Neural progenitor cell (in vitro differentiated cells): ENCODE measurements around the gene DIAPH2. TPM values are rescaled to one million over a fixed set of nuclear protein-coding genes. Genes with fewer than 3 reads are reported as not detected.

ENCODE experiments used
- DNase-seq: peaks from one replicate; pipeline ENCODE4 v3.0.0-alpha.2; 2016; ENCODE audit warnings: low spot score
- H2AFZ ChIP-seq: fragments of 200-600 bp; sonication (generic); replicated peaks from 2 replicates; pipeline ENCODE4 v1.6.1; 2016; ENCODE audit warnings: antibody characterized with exemption
- H3F3A ChIP-seq: fragments of 200-600 bp; sonication (generic); 2 replicates; pipeline ENCODE4 v1.6.1; 2016; ENCODE audit warnings: antibody characterized with exemption, low read depth
- H3K27ac ChIP-seq: fragments of 200-600 bp; sonication (generic); 2 replicates; pipeline ENCODE4 v1.5.1; 2016; ENCODE audit warnings: mild to moderate bottlenecking
- H3K27me3 ChIP-seq: fragments of 200-600 bp; sonication (generic); 2 replicates; pipeline ENCODE4 v1.6.1; 2016; ENCODE audit warnings: mild to moderate bottlenecking, moderate library complexity
- H3K36me3 ChIP-seq: fragments of 200-600 bp; sonication (generic); 2 replicates; pipeline ENCODE4 v1.5.1; 2016
- H3K4me1 ChIP-seq: fragments of 200-600 bp; sonication (generic); 2 replicates; pipeline ENCODE4 v1.6.1; 2016; ENCODE audit warnings: mixed run types
- H3K4me2 ChIP-seq: fragments of 200-600 bp; sonication (generic); 2 replicates; pipeline ENCODE4 v1.6.1; 2016
- H3K4me3 ChIP-seq: fragments of 200-600 bp; sonication (generic); 2 replicates; pipeline ENCODE4 v1.5.1; 2016
- H3K79me2 ChIP-seq: fragments of 200-600 bp; sonication (generic); 2 replicates; pipeline ENCODE4 v1.6.1; 2016; ENCODE audit warnings: low read depth
- H3K9ac ChIP-seq: fragments of 200-600 bp; sonication (generic); 2 replicates; pipeline ENCODE4 v1.6.1; 2016
- H3K9me3 ChIP-seq: fragments of 200-600 bp; sonication (generic); 2 replicates; pipeline ENCODE4 v1.5.1; 2016; ENCODE audit warnings: low read depth
- H4K20me1 ChIP-seq: fragments of 200-600 bp; sonication (generic); 2 replicates; pipeline ENCODE4 v1.6.1; 2016; ENCODE audit warnings: low read depth
- H3K27ac Mint-ChIP-seq: 3 replicates; pipeline ENCODE4 v1.8.0; 2021; ENCODE audit warnings: mixed read lengths
- H3K27me3 Mint-ChIP-seq: 2 replicates; pipeline ENCODE4 v1.8.0; 2022; ENCODE audit warnings: low read depth, mild to moderate bottlenecking, inconsistent platforms, moderate library complexity, mixed read lengths; ENCODE audit not compliant: insufficient read depth
- H3K36me3 Mint-ChIP-seq: 3 replicates; pipeline ENCODE4 v1.8.0; 2021; ENCODE audit warnings: mixed read lengths
- H3K4me1 Mint-ChIP-seq: 3 replicates; pipeline ENCODE4 v1.8.0; 2021; ENCODE audit warnings: mixed read lengths
- H3K4me3 Mint-ChIP-seq: 3 replicates; pipeline ENCODE4 v1.8.0; 2021; ENCODE audit warnings: mild to moderate bottlenecking, moderate library complexity, mixed read lengths
- H3K9me3 Mint-ChIP-seq: 3 replicates; pipeline ENCODE4 v1.8.0; 2020; ENCODE audit warnings: mixed read lengths
- EZH2 ChIP-seq: fragments of 200-600 bp; sonication (generic); IDR thresholded peaks from 2 replicates; pipeline ENCODE4 v1.6.1; 2017; ENCODE audit warnings: antibody characterized with exemption, mild to moderate bottlenecking, moderate library complexity
- EZH2phosphoT487 ChIP-seq: fragments of 200-600 bp; sonication (generic); IDR thresholded peaks from 2 replicates; pipeline ENCODE4 v1.6.1; 2017; ENCODE audit warnings: antibody characterized with exemption
- total RNA-seq: library from RNA; depleted of rRNA; stranded (reverse); fragments of >200 nt; gene quantifications from 2 replicates; pipeline ENCODE4 v1.2.3, GENCODE V29; 2015; ENCODE audit warnings: low replicate concordance
- TF ChIP-seq, protein P1 (sequence below): fragments of 200-600 bp; sonication (generic); IDR thresholded peaks from 2 replicates; pipeline ENCODE4 v1.5.1; 2017; ENCODE audit warnings: antibody characterized with exemption, mild to moderate bottlenecking

Gene DIAPH2
- total RNA-seq, 1 donor from 2014 or later: 24.0 TPM

DNA sequence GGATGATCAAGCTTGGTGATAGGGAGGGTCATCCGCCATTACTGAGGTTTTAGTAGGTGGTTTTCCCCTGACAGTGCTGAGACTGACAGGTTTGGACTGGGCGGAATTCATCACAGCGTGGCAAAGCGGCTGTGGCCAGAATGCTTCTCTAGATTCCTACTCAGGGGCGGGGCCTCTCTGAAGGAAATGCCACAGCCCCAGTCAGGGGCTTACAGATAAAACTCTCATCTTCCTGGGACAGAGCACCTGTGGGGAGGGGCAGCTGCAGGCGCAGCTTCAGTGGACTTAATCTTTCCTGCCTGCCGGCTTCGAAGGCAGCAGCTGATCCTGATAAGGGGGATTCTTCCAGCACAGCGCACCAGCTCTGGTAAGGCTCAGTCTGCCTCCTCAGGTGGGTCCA is 515.8 kb downstream of the DIAPH2 start:
- H3K27ac Mint-ChIP-seq: no peak overlapping the region
- Histone ChIP-seq H3K9me3 (no peaks in the 10 kb centered on the region), H3K27ac (no peak overlapping the region), H2AFZ (peak overlapping the region; percentile 47), H3K4me2 (peak overlapping the region; percentile 42), H3K4me3 (no peak overlapping the region), H3K9ac (no peak overlapping the region), H3K4me1 (peaks cover 5% of the 10 kb centered on the region), H3F3A (no peaks in the 10 kb centered on the region), H3K27me3 (no peaks in the 10 kb centered on the region), H4K20me1 (no peaks in the 10 kb centered on the region), H3K79me2 (no peaks in the 10 kb centered on the region), H3K36me3 (no peaks in the 10 kb centered on the region)
- peak; percentile 72 for DNase-seq
- TF ChIP-seq, protein P1, sequence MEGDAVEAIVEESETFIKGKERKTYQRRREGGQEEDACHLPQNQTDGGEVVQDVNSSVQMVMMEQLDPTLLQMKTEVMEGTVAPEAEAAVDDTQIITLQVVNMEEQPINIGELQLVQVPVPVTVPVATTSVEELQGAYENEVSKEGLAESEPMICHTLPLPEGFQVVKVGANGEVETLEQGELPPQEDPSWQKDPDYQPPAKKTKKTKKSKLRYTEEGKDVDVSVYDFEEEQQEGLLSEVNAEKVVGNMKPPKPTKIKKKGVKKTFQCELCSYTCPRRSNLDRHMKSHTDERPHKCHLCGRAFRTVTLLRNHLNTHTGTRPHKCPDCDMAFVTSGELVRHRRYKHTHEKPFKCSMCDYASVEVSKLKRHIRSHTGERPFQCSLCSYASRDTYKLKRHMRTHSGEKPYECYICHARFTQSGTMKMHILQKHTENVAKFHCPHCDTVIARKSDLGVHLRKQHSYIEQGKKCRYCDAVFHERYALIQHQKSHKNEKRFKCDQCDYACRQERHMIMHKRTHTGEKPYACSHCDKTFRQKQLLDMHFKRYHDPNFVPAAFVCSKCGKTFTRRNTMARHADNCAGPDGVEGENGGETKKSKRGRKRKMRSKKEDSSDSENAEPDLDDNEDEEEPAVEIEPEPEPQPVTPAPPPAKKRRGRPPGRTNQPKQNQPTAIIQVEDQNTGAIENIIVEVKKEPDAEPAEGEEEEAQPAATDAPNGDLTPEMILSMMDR: no peak
- TF ChIP-seq EZH2 (no peak), EZH2phosphoT487 (no peak)
- no peak overlapping the region for H3K4me3 Mint-ChIP-seq
- no peaks in the 10 kb centered on the region for H3K36me3 Mint-ChIP-seq
- peaks cover 22% of the 10 kb centered on the region for H3K9me3 Mint-ChIP-seq
- peaks cover 3% of the 10 kb centered on the region for H3K27me3 Mint-ChIP-seq
- H3K4me1 Mint-ChIP-seq: peaks cover 4% of the 10 kb centered on the region

DNA sequence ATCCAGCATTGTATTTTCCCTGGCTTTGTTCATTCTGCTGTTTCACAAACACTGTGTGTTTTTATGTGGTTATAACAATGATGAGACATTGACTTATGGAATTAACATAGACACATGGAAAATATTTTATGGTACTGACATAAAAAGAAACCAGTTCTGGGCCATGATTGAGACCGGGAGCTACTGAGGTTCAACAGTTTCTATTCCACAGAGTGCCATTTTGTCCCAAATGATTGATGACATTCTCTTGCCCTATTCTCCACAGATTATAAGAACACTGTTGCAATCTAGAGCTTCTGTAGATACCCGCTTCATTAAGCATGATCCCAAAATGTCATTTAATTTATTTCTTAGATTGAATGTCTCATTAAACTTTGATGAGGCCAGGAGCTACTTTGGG is 525.9 kb downstream of the DIAPH2 start:
- no peaks in the 10 kb centered on the region for H3K36me3 ChIP-seq
- H3K27ac ChIP-seq: no peak overlapping the region
- no peaks in the 10 kb centered on the region for H3K4me1 ChIP-seq
- no peak overlapping the region for H3K9ac ChIP-seq
- DNase-seq: no peak
- no peaks in the 10 kb centered on the region for H4K20me1 ChIP-seq
- H3K4me3 ChIP-seq: no peak overlapping the region
- H3K79me2 ChIP-seq: no peaks in the 10 kb centered on the region
- TF ChIP-seq EZH2phosphoT487 (no peak), EZH2 (no peak)
- TF ChIP-seq, protein P1: no peak
- H3K27me3 ChIP-seq: no peaks in the 10 kb centered on the region
- no peaks in the 10 kb centered on the region for H3K9me3 ChIP-seq
- no peak overlapping the region for H2AFZ ChIP-seq
- H3K4me2 ChIP-seq: no peak overlapping the region
- no peaks in the 10 kb centered on the region for H3K27me3 Mint-ChIP-seq
- no peaks in the 10 kb centered on the region for H3K9me3 Mint-ChIP-seq
- no peaks in the 10 kb centered on the region for H3F3A ChIP-seq
- H3K4me1 Mint-ChIP-seq: no peaks in the 10 kb centered on the region
- H3K27ac Mint-ChIP-seq: no peak overlapping the region
- H3K4me3 Mint-ChIP-seq: no peak overlapping the region
- H3K36me3 Mint-ChIP-seq: no peaks in the 10 kb centered on the region

DNA sequence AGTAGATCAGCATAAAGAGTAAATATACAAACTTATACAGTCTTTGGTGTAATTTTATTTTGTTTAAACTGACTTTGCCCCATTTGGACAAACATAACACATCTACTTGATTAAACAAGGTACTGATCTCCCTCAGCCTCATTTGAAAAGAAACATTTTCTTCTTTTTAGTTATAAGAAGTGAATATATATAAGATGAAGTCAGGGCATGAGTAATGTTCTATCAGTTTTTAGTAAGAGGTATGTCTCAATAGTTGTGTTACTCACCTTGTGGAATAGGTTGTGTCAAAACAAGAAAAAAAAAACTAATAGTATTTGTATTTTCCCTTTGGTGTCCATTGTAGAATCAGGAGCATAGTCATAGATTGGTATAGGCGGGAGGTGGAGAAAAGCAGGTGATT is 526.4 kb downstream of the DIAPH2 start:
- Histone ChIP-seq H2AFZ (no peak overlapping the region), H3K36me3 (no peaks in the 10 kb centered on the region), H3K27me3 (no peaks in the 10 kb centered on the region), H3K9me3 (no peaks in the 10 kb centered on the region), H3K9ac (no peak overlapping the region), H3K79me2 (no peaks in the 10 kb centered on the region), H4K20me1 (no peaks in the 10 kb centered on the region), H3K4me2 (no peak overlapping the region), H3K4me3 (no peak overlapping the region), H3K4me1 (no peaks in the 10 kb centered on the region), H3F3A (no peaks in the 10 kb centered on the region), H3K27ac (no peak overlapping the region)
- no peak overlapping the region for H3K4me3 Mint-ChIP-seq
- no peaks in the 10 kb centered on the region for H3K9me3 Mint-ChIP-seq
- TF ChIP-seq, protein P1: no peak
- TF ChIP-seq EZH2phosphoT487 (no peak), EZH2 (no peak)
- H3K27ac Mint-ChIP-seq: no peak overlapping the region
- no peak for DNase-seq
- H3K36me3 Mint-ChIP-seq: no peaks in the 10 kb centered on the region
- no peaks in the 10 kb centered on the region for H3K27me3 Mint-ChIP-seq
- no peaks in the 10 kb centered on the region for H3K4me1 Mint-ChIP-seq
